ENCODE measurements around the gene IQGAP1.

IQGAP1 gene

GRCh38 chr15:90394748-90395442 lies 6.9 kb downstream of the IQGAP1 start:
- Histone ChIP-seq H3K4me3 (ENCODE audit: low read depth in 1 of 2, low read length in 2 of 2) (peak overlapping the region in 1 of 2 donors; percentile 44), H3K9ac (ENCODE audit: low read depth in 1 of 2, low read length in 2 of 2) (peak overlapping the region in 1 of 2 donors; percentile 28), H3K27me3 (ENCODE audit: control insufficient read depth in 1 of 2, insufficient read depth in 2 of 2, low read length in 2 of 2) (no peaks in the 10 kb centered on the region), H3K27ac (ENCODE audit: low read depth, low read length) (no peak overlapping the region), H3K4me1 (ENCODE audit: control insufficient read depth in 1 of 2, insufficient read depth in 2 of 2, low read length in 2 of 2) (peaks cover 40 to 43% of the 10 kb centered on the region in 2 donors), H3K36me3 (ENCODE audit: control insufficient read depth in 1 of 2, insufficient read depth in 2 of 2, low read length in 2 of 2) (peaks cover 6 to 14% of the 10 kb centered on the region in 2 donors), H3K9me3 (ENCODE audit: control insufficient read depth in 1 of 2, low read length in 2 of 2) (no peaks in the 10 kb centered on the region)

- Histone ChIP-seq H3K36me3 (ENCODE audit: control insufficient read depth in 1 of 2, insufficient read depth in 2 of 2, low read length in 2 of 2) (peaks cover 1 to 7% of the 10 kb centered on the region in 2 donors), H3K9ac (ENCODE audit: low read depth in 1 of 2, low read length in 2 of 2) (no peak overlapping the region), H3K9me3 (ENCODE audit: control insufficient read depth in 1 of 2, low read length in 2 of 2) (no peaks in the 10 kb centered on the region), H3K4me3 (ENCODE audit: low read depth in 1 of 2, low read length in 2 of 2) (no peak overlapping the region), H3K4me1 (ENCODE audit: control insufficient read depth in 1 of 2, insufficient read depth in 2 of 2, low read length in 2 of 2) (peaks cover 42 to 44% of the 10 kb centered on the region in 2 donors), H3K27me3 (ENCODE audit: control insufficient read depth in 1 of 2, insufficient read depth in 2 of 2, low read length in 2 of 2) (no peaks in the 10 kb centered on the region), H3K27ac (ENCODE audit: low read depth, low read length) (no peak overlapping the region)
These were observed 8.3 kb downstream of the IQGAP1 start for GRCh38 chr15:90396321-90396720.

GRCh38 chr15:90400005-90400758 lies 12.1 kb downstream of the IQGAP1 start:
- H3K27me3 ChIP-seq (ENCODE audit: control insufficient read depth in 1 of 2, insufficient read depth in 2 of 2, low read length in 2 of 2): no peaks in the 10 kb centered on the region
- no peaks in the 10 kb centered on the region for H3K9me3 ChIP-seq (ENCODE audit: control insufficient read depth in 1 of 2, low read length in 2 of 2)
- peak overlapping the region; percentile 80 for H3K27ac ChIP-seq (ENCODE audit: low read depth, low read length)
- H3K4me3 ChIP-seq (ENCODE audit: low read depth in 1 of 2, low read length in 2 of 2): peak overlapping the region; percentile 19 to 53
- peaks cover 32 to 42% of the 10 kb centered on the region in 2 donors for H3K4me1 ChIP-seq (ENCODE audit: control insufficient read depth in 1 of 2, insufficient read depth in 2 of 2, low read length in 2 of 2)
- no peaks in the 10 kb centered on the region for H3K36me3 ChIP-seq (ENCODE audit: control insufficient read depth in 1 of 2, insufficient read depth in 2 of 2, low read length in 2 of 2)
- peak overlapping the region; percentile 2 to 53 for H3K9ac ChIP-seq (ENCODE audit: low read depth in 1 of 2, low read length in 2 of 2)

- peak overlapping the region; percentile 80 for H3K27ac ChIP-seq (ENCODE audit: low read depth, low read length)
- peak overlapping the region; percentile 45 to 53 for H3K9ac ChIP-seq (ENCODE audit: low read depth in 1 of 2, low read length in 2 of 2)
- peak overlapping the region; percentile 19 to 53 for H3K4me3 ChIP-seq (ENCODE audit: low read depth in 1 of 2, low read length in 2 of 2)
- no peaks in the 10 kb centered on the region for H3K27me3 ChIP-seq (ENCODE audit: control insufficient read depth in 1 of 2, insufficient read depth in 2 of 2, low read length in 2 of 2)
- no peaks in the 10 kb centered on the region for H3K36me3 ChIP-seq (ENCODE audit: control insufficient read depth in 1 of 2, insufficient read depth in 2 of 2, low read length in 2 of 2)
- no peaks in the 10 kb centered on the region for H3K9me3 ChIP-seq (ENCODE audit: control insufficient read depth in 1 of 2, low read length in 2 of 2)
- peaks cover 28 to 38% of the 10 kb centered on the region in 2 donors for H3K4me1 ChIP-seq (ENCODE audit: control insufficient read depth in 1 of 2, insufficient read depth in 2 of 2, low read length in 2 of 2)
These were observed 12.8 kb downstream of the IQGAP1 start for GRCh38 chr15:90400759-90401314.

GRCh38 chr15:90401495-90401894 lies 13.5 kb downstream of the IQGAP1 start:
- Histone ChIP-seq H3K4me1 (ENCODE audit: control insufficient read depth in 1 of 2, insufficient read depth in 2 of 2, low read length in 2 of 2) (peaks cover 26 to 35% of the 10 kb centered on the region in 2 donors), H3K4me3 (ENCODE audit: low read depth in 1 of 2, low read length in 2 of 2) (peak overlapping the region; percentile 22 to 42), H3K36me3 (ENCODE audit: control insufficient read depth in 1 of 2, insufficient read depth in 2 of 2, low read length in 2 of 2) (no peaks in the 10 kb centered on the region), H3K9me3 (ENCODE audit: control insufficient read depth in 1 of 2, low read length in 2 of 2) (no peaks in the 10 kb centered on the region), H3K27me3 (ENCODE audit: control insufficient read depth in 1 of 2, insufficient read depth in 2 of 2, low read length in 2 of 2) (no peaks in the 10 kb centered on the region), H3K9ac (ENCODE audit: low read depth in 1 of 2, low read length in 2 of 2) (peak overlapping the region in 1 of 2 donors; percentile 53), H3K27ac (ENCODE audit: low read depth, low read length) (peak overlapping the region; percentile 80)

- Histone ChIP-seq H3K27ac (ENCODE audit: low read depth, low read length) (peak overlapping the region; percentile 68), H3K9ac (ENCODE audit: low read depth in 1 of 2, low read length in 2 of 2) (peak overlapping the region; percentile 20 to 25), H3K4me3 (ENCODE audit: low read depth in 1 of 2, low read length in 2 of 2) (peak overlapping the region in 1 of 2 donors; percentile 42), H3K4me1 (ENCODE audit: control insufficient read depth in 1 of 2, insufficient read depth in 2 of 2, low read length in 2 of 2) (peaks cover 26 to 40% of the 10 kb centered on the region in 2 donors), H3K9me3 (ENCODE audit: control insufficient read depth in 1 of 2, low read length in 2 of 2) (no peaks in the 10 kb centered on the region), H3K36me3 (ENCODE audit: control insufficient read depth in 1 of 2, insufficient read depth in 2 of 2, low read length in 2 of 2) (no peaks in the 10 kb centered on the region), H3K27me3 (ENCODE audit: control insufficient read depth in 1 of 2, insufficient read depth in 2 of 2, low read length in 2 of 2) (no peaks in the 10 kb centered on the region)
These were observed 14.2 kb downstream of the IQGAP1 start for GRCh38 chr15:90402223-90402622.

- H3K9me3 ChIP-seq (ENCODE audit: control insufficient read depth in 1 of 2, low read length in 2 of 2): no peaks in the 10 kb centered on the region
- H3K27me3 ChIP-seq (ENCODE audit: control insufficient read depth in 1 of 2, insufficient read depth in 2 of 2, low read length in 2 of 2): no peaks in the 10 kb centered on the region
- H3K4me3 ChIP-seq (ENCODE audit: low read depth in 1 of 2, low read length in 2 of 2): no peak overlapping the region
- H3K4me1 ChIP-seq (ENCODE audit: control insufficient read depth in 1 of 2, insufficient read depth in 2 of 2, low read length in 2 of 2): peaks cover 27 to 46% of the 10 kb centered on the region in 2 donors
- no peaks in the 10 kb centered on the region for H3K36me3 ChIP-seq (ENCODE audit: control insufficient read depth in 1 of 2, insufficient read depth in 2 of 2, low read length in 2 of 2)
- no peak overlapping the region for H3K27ac ChIP-seq (ENCODE audit: low read depth, low read length)
- H3K9ac ChIP-seq (ENCODE audit: low read depth in 1 of 2, low read length in 2 of 2): no peak overlapping the region
These were observed 14.7 kb downstream of the IQGAP1 start for GRCh38 chr15:90402767-90403166.

- no peaks in the 10 kb centered on the region for H3K36me3 ChIP-seq (ENCODE audit: control insufficient read depth in 1 of 2, insufficient read depth in 2 of 2, low read length in 2 of 2)
- no peaks in the 10 kb centered on the region for H3K27me3 ChIP-seq (ENCODE audit: control insufficient read depth in 1 of 2, insufficient read depth in 2 of 2, low read length in 2 of 2)
- peaks cover 34 to 47% of the 10 kb centered on the region in 2 donors for H3K4me1 ChIP-seq (ENCODE audit: control insufficient read depth in 1 of 2, insufficient read depth in 2 of 2, low read length in 2 of 2)
- no peak overlapping the region for H3K27ac ChIP-seq (ENCODE audit: low read depth, low read length)
- H3K9me3 ChIP-seq (ENCODE audit: control insufficient read depth in 1 of 2, low read length in 2 of 2): no peaks in the 10 kb centered on the region
- no peak overlapping the region for H3K4me3 ChIP-seq (ENCODE audit: low read depth in 1 of 2, low read length in 2 of 2)
- H3K9ac ChIP-seq (ENCODE audit: low read depth in 1 of 2, low read length in 2 of 2): no peak overlapping the region
These were observed 17.1 kb downstream of the IQGAP1 start for GRCh38 chr15:90405055-90405607.

- Histone ChIP-seq H3K9me3 (ENCODE audit: control insufficient read depth in 1 of 2, low read length in 2 of 2) (no peaks in the 10 kb centered on the region), H3K27me3 (ENCODE audit: control insufficient read depth in 1 of 2, insufficient read depth in 2 of 2, low read length in 2 of 2) (no peaks in the 10 kb centered on the region), H3K9ac (ENCODE audit: low read depth in 1 of 2, low read length in 2 of 2) (no peak overlapping the region), H3K4me1 (ENCODE audit: control insufficient read depth in 1 of 2, insufficient read depth in 2 of 2, low read length in 2 of 2) (peaks cover 17 to 39% of the 10 kb centered on the region in 2 donors), H3K36me3 (ENCODE audit: control insufficient read depth in 1 of 2, insufficient read depth in 2 of 2, low read length in 2 of 2) (no peaks in the 10 kb centered on the region), H3K27ac (ENCODE audit: low read depth, low read length) (no peak overlapping the region), H3K4me3 (ENCODE audit: low read depth in 1 of 2, low read length in 2 of 2) (no peak overlapping the region)
These were observed 19.3 kb downstream of the IQGAP1 start for GRCh38 chr15:90407336-90407735.
